K562 (cell line): ENCODE data around the gene ZBTB47. TPM values are rescaled to one million over a fixed set of nuclear protein-coding genes. Genes with fewer than 3 reads are reported as not detected.

Experiments
- ATAC-seq: fragments of 200-7000 bp; cut with Tn5 transposase; 3 replicates; pipeline ENCODE4 v1.9.1; 2020; ENCODE audit warnings: moderate library complexity
- BruUV-seq: library from RNA; stranded (reverse); fragments of 400-500 nt; replicated peaks from 2 replicates; lab custom pipeline; 2021; lab: Mats Ljungman, UMichigan
- CTCF ChIA-PET: fragments of 300-600 bp; formaldehyde crosslinking; extraction: SDS; loops from one replicate; lab custom pipeline; 2021; ENCODE audit warnings: low intra/inter-chr PET ratio; lab: Yijun Ruan, JAX
- POLR2A ChIA-PET: fragments of 300-600, 350-650 bp; sonication (Branson Sonifier 250); formaldehyde crosslinking; extraction: SDS; loops from one replicate; lab custom pipeline; 2021; ENCODE audit warnings: antibody characterized with exemption, inconsistent platforms; lab: Yijun Ruan, JAX
- DNase-seq, 4 experiments: peaks; one replicate each; pipeline versions ENCODE4 v3.0.0 to v3.0.0-alpha.2; 2011 to 2018; ENCODE audit warnings: low spot score in 3 of 4, mixed read lengths in 3 of 4; ENCODE audit errors: extremely low read depth in 1 of 4
- FAIRE-seq: peaks from 2 replicates; lab custom pipeline; 2011; peaks lifted over from hg19 to GRCh38; lab: Jason Lieb, UNC
- H2AFZ ChIP-seq: 2 replicates; pipeline ENCODE4 v1.6.0; 2011; ENCODE audit warnings: low read depth, low read length, control low read depth, inconsistent platforms
- H3K27ac ChIP-seq: fragments of 200-600 bp; 3 replicates; pipeline ENCODE4 v1.8.0; 2011; ENCODE audit warnings: low read depth, mild to moderate bottlenecking, control low read depth, inconsistent platforms, low read length, moderate library complexity, mixed read lengths; ENCODE audit errors: extremely low read depth
- H3K27me3 ChIP-seq, 2 experiments: fragments of 300-600 bp in 1 of 2; 2 replicates in 1 of 2; 3 replicates in 1 of 2; pipeline versions ENCODE4 v1.6.0 to v1.8.0; 2011; ENCODE audit warnings: inconsistent platforms in 2 of 2, low read length in 2 of 2, mild to moderate bottlenecking in 1 of 2, mixed read lengths in 1 of 2, moderate library complexity in 1 of 2; ENCODE audit not compliant: control insufficient read depth in 2 of 2, insufficient read depth in 2 of 2
- H3K36me3 ChIP-seq: fragments of 300-600 bp; 3 replicates; pipeline ENCODE4 v1.8.0; 2011; ENCODE audit warnings: mild to moderate bottlenecking, low read length, inconsistent platforms; ENCODE audit not compliant: control insufficient read depth, insufficient read depth
- H3K4me1 ChIP-seq, 2 experiments: fragments of 200-600 bp in 1 of 2; replicated peaks in 1 of 2; 2 replicates in 1 of 2; 3 replicates in 1 of 2; pipeline versions ENCODE4 v1.5.1 to v1.8.0; 2011; ENCODE audit warnings: inconsistent platforms in 2 of 2, low read length in 2 of 2, mild to moderate bottlenecking in 1 of 2, mixed read lengths in 1 of 2, moderate library complexity in 1 of 2; ENCODE audit not compliant: control insufficient read depth in 2 of 2, insufficient read depth in 2 of 2
- H3K4me2 ChIP-seq: 2 replicates; pipeline ENCODE4 v1.6.1; 2011; ENCODE audit warnings: low read length, control low read depth, inconsistent platforms, mixed read lengths; ENCODE audit not compliant: insufficient read depth
- H3K4me3 ChIP-seq: fragments of 200-600 bp; sonication (generic), shearing (Covaris generic); 2 replicates; pipeline ENCODE4 v1.5.1; 2016; ENCODE audit warnings: control low read depth, inconsistent platforms
- H3K79me2 ChIP-seq: fragments of 200-600 bp; 3 replicates; pipeline ENCODE4 v1.8.0; 2011; ENCODE audit warnings: low read length, inconsistent platforms; ENCODE audit not compliant: control insufficient read depth, insufficient read depth
- H3K9ac ChIP-seq, 2 experiments: 2 replicates each; pipeline versions ENCODE4 v1.6.0 to v1.6.1; 2011; ENCODE audit warnings: low read depth in 2 of 2, low read length in 2 of 2, control low read depth in 1 of 2, inconsistent platforms in 1 of 2, mild to moderate bottlenecking in 1 of 2, mixed read lengths in 1 of 2; ENCODE audit not compliant: insufficient read depth in 1 of 2
- H3K9me1 ChIP-seq: one replicate; pipeline ENCODE4 v1.6.0; 2011; ENCODE audit warnings: inconsistent platforms, mild to moderate bottlenecking, low read length, moderate library complexity; ENCODE audit not compliant: control insufficient read depth, insufficient read depth
- H3K9me3 ChIP-seq: replicated peaks from 2 replicates; pipeline ENCODE4 v1.5.1; 2011; ENCODE audit warnings: low read depth, low read length, inconsistent platforms; ENCODE audit not compliant: control insufficient read depth, insufficient read depth
- H4K20me1 ChIP-seq: replicated peaks from 2 replicates; pipeline ENCODE4 v1.6.1; 2011; ENCODE audit warnings: low read length, inconsistent platforms, mixed read lengths; ENCODE audit not compliant: control insufficient read depth, insufficient read depth
- AFF4 ChIP-seq: sonication (generic); formaldehyde crosslinking; IDR thresholded peaks from 2 replicates; pipeline ENCODE4 v1.8.0; 2023; ENCODE audit warnings: mild to moderate bottlenecking, missing genetic modification reagents
- DLX4 ChIP-seq: fragments of 250-450 bp; sonication (Bioruptor Pico); IDR thresholded peaks from 2 replicates; pipeline ENCODE4 v1.6.1; 2021; ENCODE audit warnings: mild to moderate bottlenecking
- GATAD2B ChIP-seq: fragments of 450-650 bp; IDR thresholded peaks from 2 replicates; pipeline ENCODE4 v1.6.1; 2017; ENCODE audit warnings: mild to moderate bottlenecking, borderline replicate concordance
- KHSRP ChIP-seq: fragments of 450-650 bp; IDR thresholded peaks from 2 replicates; pipeline ENCODE4 v1.6.1; 2017
- MTA3 ChIP-seq: fragments of 450-650 bp; formaldehyde crosslinking; IDR thresholded peaks from 2 replicates; pipeline ENCODE4 v1.6.1; 2017; ENCODE audit warnings: mild to moderate bottlenecking, borderline replicate concordance
- NBN ChIP-seq: fragments of 450-650 bp; IDR thresholded peaks from 2 replicates; pipeline ENCODE4 v1.6.1; 2016; ENCODE audit warnings: low read depth, mild to moderate bottlenecking
- NONO ChIP-seq, 2 experiments: fragments of 200-400 bp in 1 of 2; fragments of 450-650 bp in 1 of 2; formaldehyde crosslinking in 1 of 2; IDR thresholded peaks; 2 replicates each; pipeline ENCODE4 v1.6.1; 2017; ENCODE audit warnings: low read depth in 2 of 2, mild to moderate bottlenecking in 2 of 2, moderate library complexity in 2 of 2, low read length in 1 of 2
- OTX1 ChIP-seq: fragments of 450-650 bp; formaldehyde crosslinking; IDR thresholded peaks from 2 replicates; pipeline ENCODE4 v1.4.0; 2022; ENCODE audit warnings: mild to moderate bottlenecking
- PHF20 ChIP-seq: fragments of 450-650 bp; IDR thresholded peaks from 2 replicates; pipeline ENCODE4 v1.6.1; 2018; ENCODE audit not compliant: partially characterized antibody
- RBFOX2 ChIP-seq: fragments of 200-400 bp; formaldehyde crosslinking; IDR thresholded peaks from 2 replicates; pipeline ENCODE4 v1.6.1; 2017; ENCODE audit warnings: low read depth, mild to moderate bottlenecking, low read length, moderate library complexity
- RCOR1 ChIP-seq, 2 experiments: IDR thresholded peaks; 2 replicates each; pipeline ENCODE4 v1.6.1; 2012; ENCODE audit warnings: low read depth in 2 of 2, low read length in 2 of 2, borderline replicate concordance in 1 of 2, improper control_type of control experiment in 1 of 2
- WGBS: fragments of 100-300 bp; shearing (Covaris generic); methylation state at CpG from one replicate; pipeline ENCODE4 v1.1.6; 2016; ENCODE audit warnings: low coverage, mixed read lengths; ENCODE audit not compliant: insufficient coverage; ENCODE audit errors: missing lambda C conversion rate; 5-methylcytosine and 5-hydroxymethylcytosine counted together
- in situ Hi-C: fragments of 300-500 bp; cut with MboI; formaldehyde crosslinking; loops from 4 replicates; pipeline ENCODE4 v1.15.0; 2018; ENCODE audit warnings: inconsistent platforms, mixed read lengths
- intact Hi-C: fragments of 100-400 bp; cut with micrococcal nuclease; formaldehyde crosslinking; loops from 2 replicates; pipeline ENCODE4 v1.14.2; 2022
- polyA plus RNA-seq, 8 experiments: library from polyadenylated mRNA; depleted of rRNA in 4 of 8; stranded (reverse) in 5 of 8; unstranded in 3 of 8; fragments of >200 nt; fragmentation: Nextera tagmentation in 2 of 8; fragmentation: Illumina TruSeq in 1 of 8; extraction: Ambion mirVana in 2 of 8; extraction: Trizol in 1 of 8; gene quantifications; 2 replicates each; pipeline versions ENCODE4 v1.2.1 to v1.2.3, GENCODE V29; 2011 to 2014; ENCODE audit warnings: inconsistent platforms in 1 of 8, missing spikeins in 1 of 8
- total RNA-seq, 7 experiments: library from RNA; depleted of rRNA in 6 of 7; stranded (reverse); fragments of >200 nt in 6 of 7; fragmentation: Illumina TruSeq in 2 of 7; extraction: Trizol in 2 of 7; gene quantifications; 2 replicates each; pipeline versions ENCODE4 v1.2.1 to v1.2.3, GENCODE V29; 2011 to 2021; ENCODE audit warnings: low replicate concordance in 1 of 7
- TF ChIP-seq, protein P1 (sequence below), 2 experiments: fragments of 250-450 bp in 1 of 2; fragments of 450-650 bp in 1 of 2; sonication (Bioruptor Pico) in 1 of 2; IDR thresholded peaks; 2 replicates each; pipeline versions ENCODE4 v1.6.1 to v1.8.0; 2016 to 2021; ENCODE audit warnings: mild to moderate bottlenecking in 2 of 2, moderate library complexity in 2 of 2, missing compliant biosample characterization in 1 of 2, missing genetic modification characterization in 1 of 2
- TF ChIP-seq, protein P2 (sequence below): fragments of 200-800 bp; sonication (Bioruptor generic); IDR thresholded peaks from 2 replicates; pipeline ENCODE4 v1.6.1; 2017; ENCODE audit warnings: missing genetic modification characterization, missing compliant biosample characterization
- TF ChIP-seq, protein P3 (sequence below): sonication (generic); formaldehyde crosslinking; IDR thresholded peaks from 2 replicates; pipeline ENCODE4 v1.8.0; 2023; ENCODE audit warnings: mild to moderate bottlenecking, missing genetic modification reagents

Gene ZBTB47
- total and polyA plus RNA-seq, 9 of the 15 experiments (the other 6 are each of a cell fraction or from before 2014, with no cell fraction given), result 0.11 to 4.6 (median 1.7) TPM; not detected in 1

GRCh38 chr3:42709621-42710020, 56.1 kb downstream of the ZBTB47 start:
- Histone ChIP-seq H4K20me1 (peaks cover 8% of the 10 kb centered on the region; the same call in 1 of the 2 replicates), H3K79me2 (no peaks in the 10 kb centered on the region), H3K4me2 (no peak overlapping the region), H3K27me3 (peaks cover 37 to 70% of the 10 kb centered on the region in 2 experiments), H2AFZ (no peak overlapping the region), H3K4me3 (no peak overlapping the region), H3K27ac (no peak overlapping the region), H3K9me1 (no peaks in the 10 kb centered on the region), H3K36me3 (no peaks in the 10 kb centered on the region), H3K9ac (no peak overlapping the region), H3K4me1 (0 out of 5 replicates have a peak, but pooled peaks cover 0 to 4% of the 10 kb centered on the region in 2 experiments), H3K9me3 (no peaks in the 10 kb centered on the region)
- no peak for DNase-seq
- ATAC-seq, result no peak
- POLR2A ChIA-PET, result interaction anchor here (0.6 to 1.4 kb wide), 3 partner anchors 33 to 49 kb away, joined by 3 read pairs; no protein-coding TSS in a partner anchor
- in situ Hi-C loops (no loop called here), intact Hi-C loops (no loop called here)
- FAIRE-seq, result no peak
- under 1% methylated on average over 10 of the region's 10 CpGs for WGBS
- CTCF ChIA-PET, result no interaction called here
- no TSS peak for BruUV-seq
- no peak for TF ChIP-seq PHF20
- TF ChIP-seq DLX4, result no peak
- TF ChIP-seq, protein P1, sequence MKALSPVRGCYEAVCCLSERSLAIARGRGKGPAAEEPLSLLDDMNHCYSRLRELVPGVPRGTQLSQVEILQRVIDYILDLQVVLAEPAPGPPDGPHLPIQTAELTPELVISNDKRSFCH (CRISPR knock-in tag; IDR thresholded peaks at IDR 0.05), result no peak
- TF ChIP-seq, protein P1 (tag; IDR thresholded peaks at IDR 0.05), result no peak
- TF ChIP-seq, protein P2, sequence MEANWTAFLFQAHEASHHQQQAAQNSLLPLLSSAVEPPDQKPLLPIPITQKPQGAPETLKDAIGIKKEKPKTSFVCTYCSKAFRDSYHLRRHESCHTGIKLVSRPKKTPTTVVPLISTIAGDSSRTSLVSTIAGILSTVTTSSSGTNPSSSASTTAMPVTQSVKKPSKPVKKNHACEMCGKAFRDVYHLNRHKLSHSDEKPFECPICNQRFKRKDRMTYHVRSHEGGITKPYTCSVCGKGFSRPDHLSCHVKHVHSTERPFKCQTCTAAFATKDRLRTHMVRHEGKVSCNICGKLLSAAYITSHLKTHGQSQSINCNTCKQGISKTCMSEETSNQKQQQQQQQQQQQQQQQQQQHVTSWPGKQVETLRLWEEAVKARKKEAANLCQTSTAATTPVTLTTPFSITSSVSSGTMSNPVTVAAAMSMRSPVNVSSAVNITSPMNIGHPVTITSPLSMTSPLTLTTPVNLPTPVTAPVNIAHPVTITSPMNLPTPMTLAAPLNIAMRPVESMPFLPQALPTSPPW (CRISPR knock-in tag), result no peak
- no peak for TF ChIP-seq GATAD2B
- TF ChIP-seq NONO (IDR thresholded peaks at IDR 0.05; ENCODE audit: low read depth in 2 of 2, low read length in 1 of 2), result no peak
- no peak for TF ChIP-seq OTX1 (CRISPR knock-in tag)
- no peak for TF ChIP-seq AFF4
- TF ChIP-seq NBN, result no peak
- TF ChIP-seq, protein P3, sequence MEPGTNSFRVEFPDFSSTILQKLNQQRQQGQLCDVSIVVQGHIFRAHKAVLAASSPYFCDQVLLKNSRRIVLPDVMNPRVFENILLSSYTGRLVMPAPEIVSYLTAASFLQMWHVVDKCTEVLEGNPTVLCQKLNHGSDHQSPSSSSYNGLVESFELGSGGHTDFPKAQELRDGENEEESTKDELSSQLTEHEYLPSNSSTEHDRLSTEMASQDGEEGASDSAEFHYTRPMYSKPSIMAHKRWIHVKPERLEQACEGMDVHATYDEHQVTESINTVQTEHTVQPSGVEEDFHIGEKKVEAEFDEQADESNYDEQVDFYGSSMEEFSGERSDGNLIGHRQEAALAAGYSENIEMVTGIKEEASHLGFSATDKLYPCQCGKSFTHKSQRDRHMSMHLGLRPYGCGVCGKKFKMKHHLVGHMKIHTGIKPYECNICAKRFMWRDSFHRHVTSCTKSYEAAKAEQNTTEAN (CRISPR knock-in tag), result no peak
- no peak for TF ChIP-seq MTA3
- TF ChIP-seq RBFOX2, result no peak
- no peak for TF ChIP-seq RCOR1 (IDR thresholded peaks at IDR 0.05; ENCODE audit: borderline replicate concordance in 1 of 2, low read depth in 2 of 2, low read length in 2 of 2)
- TF ChIP-seq KHSRP, result no peak
